K562 (cell line): ENCODE results near the gene MCC. TPM values are rescaled to one million over a fixed set of nuclear protein-coding genes. Genes with fewer than 3 reads are reported as not detected.

ENCODE experiments used
- HNRNPH1 ChIP-seq: fragments of 200-400 bp; formaldehyde crosslinking; optimal IDR thresholded peaks from 2 replicates; pipeline ENCODE3; 2017; ENCODE audit warnings: low read depth, mild to moderate bottlenecking, low read length, moderate library complexity
- NONO ChIP-seq, 2 experiments: fragments of 200-400 bp in 1 of 2; fragments of 450-650 bp in 1 of 2; formaldehyde crosslinking in 1 of 2; IDR thresholded peaks; 2 replicates each; pipeline ENCODE4 v1.6.1; 2017; ENCODE audit warnings: low read depth in 2 of 2, mild to moderate bottlenecking in 2 of 2, moderate library complexity in 2 of 2, low read length in 1 of 2
- polyA plus RNA-seq, 8 experiments: library from polyadenylated mRNA; depleted of rRNA in 4 of 8; stranded (reverse) in 5 of 8; unstranded in 3 of 8; fragments of >200 nt; fragmentation: Nextera tagmentation in 2 of 8; fragmentation: Illumina TruSeq in 1 of 8; extraction: Ambion mirVana in 2 of 8; extraction: Trizol in 1 of 8; gene quantifications; 2 replicates each; pipeline versions ENCODE4 v1.2.1 to v1.2.3, GENCODE V29; 2011 to 2014; ENCODE audit warnings: inconsistent platforms in 1 of 8, missing spikeins in 1 of 8
- total RNA-seq, 7 experiments: library from RNA; depleted of rRNA in 6 of 7; stranded (reverse); fragments of >200 nt in 6 of 7; fragmentation: Illumina TruSeq in 2 of 7; extraction: Trizol in 2 of 7; gene quantifications; 2 replicates each; pipeline versions ENCODE4 v1.2.1 to v1.2.3, GENCODE V29; 2011 to 2021; ENCODE audit warnings: low replicate concordance in 1 of 7
- TF ChIP-seq, protein P1 (sequence below), 2 experiments: fragments of 450-650 bp; formaldehyde crosslinking in 1 of 2; IDR thresholded peaks; 2 replicates each; pipeline versions ENCODE4 v1.4.0 to v1.6.1; 2014 to 2020; ENCODE audit warnings: mild to moderate bottlenecking in 2 of 2, borderline replicate concordance in 1 of 2, low read depth in 1 of 2

The MCC gene
- total and polyA plus RNA-seq, 9 of the 15 experiments (the other 6 are each of a cell fraction or from before 2014, with no cell fraction given) = 0.04 to 0.24 (median 0.06) TPM; not detected in 1

DNA sequence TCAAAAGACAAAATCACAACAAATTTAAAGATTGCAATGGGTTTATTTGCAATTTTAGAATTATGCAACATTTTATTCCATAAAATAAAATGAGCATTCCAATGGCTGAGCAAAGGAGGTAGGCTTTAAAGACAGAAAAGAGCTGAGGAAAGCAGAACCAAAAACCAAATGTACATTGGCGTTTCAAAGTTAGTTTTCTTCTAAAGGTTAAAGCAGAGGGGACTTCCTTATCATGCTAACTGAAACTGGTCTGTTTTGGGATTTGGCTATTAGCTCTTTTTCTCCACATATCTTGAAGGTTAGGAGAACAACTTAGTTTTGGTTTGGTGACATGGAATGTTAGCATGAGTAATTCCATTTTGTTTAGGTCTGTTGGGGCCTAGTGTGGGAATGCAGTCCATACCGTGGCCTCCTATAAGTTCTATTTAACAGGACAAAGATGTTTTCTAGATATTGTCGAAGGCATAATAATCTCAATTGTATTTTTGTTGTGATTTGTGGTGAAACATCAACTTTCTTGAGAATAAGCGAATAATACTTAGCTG is 491.4 kb downstream of the MCC start (continued):
- TF ChIP-seq, protein P1, sequence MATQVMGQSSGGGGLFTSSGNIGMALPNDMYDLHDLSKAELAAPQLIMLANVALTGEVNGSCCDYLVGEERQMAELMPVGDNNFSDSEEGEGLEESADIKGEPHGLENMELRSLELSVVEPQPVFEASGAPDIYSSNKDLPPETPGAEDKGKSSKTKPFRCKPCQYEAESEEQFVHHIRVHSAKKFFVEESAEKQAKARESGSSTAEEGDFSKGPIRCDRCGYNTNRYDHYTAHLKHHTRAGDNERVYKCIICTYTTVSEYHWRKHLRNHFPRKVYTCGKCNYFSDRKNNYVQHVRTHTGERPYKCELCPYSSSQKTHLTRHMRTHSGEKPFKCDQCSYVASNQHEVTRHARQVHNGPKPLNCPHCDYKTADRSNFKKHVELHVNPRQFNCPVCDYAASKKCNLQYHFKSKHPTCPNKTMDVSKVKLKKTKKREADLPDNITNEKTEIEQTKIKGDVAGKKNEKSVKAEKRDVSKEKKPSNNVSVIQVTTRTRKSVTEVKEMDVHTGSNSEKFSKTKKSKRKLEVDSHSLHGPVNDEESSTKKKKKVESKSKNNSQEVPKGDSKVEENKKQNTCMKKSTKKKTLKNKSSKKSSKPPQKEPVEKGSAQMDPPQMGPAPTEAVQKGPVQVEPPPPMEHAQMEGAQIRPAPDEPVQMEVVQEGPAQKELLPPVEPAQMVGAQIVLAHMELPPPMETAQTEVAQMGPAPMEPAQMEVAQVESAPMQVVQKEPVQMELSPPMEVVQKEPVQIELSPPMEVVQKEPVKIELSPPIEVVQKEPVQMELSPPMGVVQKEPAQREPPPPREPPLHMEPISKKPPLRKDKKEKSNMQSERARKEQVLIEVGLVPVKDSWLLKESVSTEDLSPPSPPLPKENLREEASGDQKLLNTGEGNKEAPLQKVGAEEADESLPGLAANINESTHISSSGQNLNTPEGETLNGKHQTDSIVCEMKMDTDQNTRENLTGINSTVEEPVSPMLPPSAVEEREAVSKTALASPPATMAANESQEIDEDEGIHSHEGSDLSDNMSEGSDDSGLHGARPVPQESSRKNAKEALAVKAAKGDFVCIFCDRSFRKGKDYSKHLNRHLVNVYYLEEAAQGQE (IDR thresholded peaks at IDR 0.05; ENCODE audit: borderline replicate concordance) = no peak
- TF ChIP-seq, protein P1 (CRISPR knock-in tag; IDR thresholded peaks at IDR 0.05; ENCODE audit: low read depth) = no peak
- TF ChIP-seq NONO (IDR thresholded peaks at IDR 0.05; ENCODE audit: low read depth in 2 of 2, low read length in 1 of 2) = no peak
- no peak for TF ChIP-seq HNRNPH1
